Measurements from ENCODE around the gene CFAP251. TPM values are rescaled to one million over a fixed set of nuclear protein-coding genes. Genes with fewer than 3 reads are reported as not detected.

Gene CFAP251
- total RNA-seq, 2 experiments from 2014 or later = 4.1 to 4.7 TPM

DNA sequence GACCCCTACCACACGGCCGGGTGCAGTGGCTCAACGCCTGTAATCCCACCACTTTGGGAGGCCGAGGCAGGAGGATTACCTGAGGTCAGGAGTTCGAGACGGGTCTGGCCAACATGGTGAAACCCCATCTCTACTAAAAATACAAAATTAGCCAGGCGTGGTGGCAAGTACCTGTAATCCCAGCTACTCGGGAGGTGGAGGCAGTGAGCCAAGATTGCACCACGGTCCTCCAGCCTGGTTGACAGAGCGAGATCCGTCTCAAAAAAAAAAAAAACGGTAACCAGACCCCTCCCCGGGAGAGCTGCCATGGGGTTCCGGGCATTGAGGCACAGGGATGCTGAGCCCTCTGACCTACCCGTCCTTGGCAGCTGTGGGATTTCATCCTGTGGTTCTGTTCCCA, 125.1 kb downstream of the CFAP251 start:
- Histone ChIP-seq H4K20me1 (ENCODE audit: insufficient read depth, low read length) (no peaks in the 10 kb centered on the region), H3K27ac (ENCODE audit: low read depth, low read length, poor library complexity, severe bottlenecking) (no peak overlapping the region), H3K79me2 (ENCODE audit: insufficient read depth, low read depth, low read length) (0 out of 2 replicates have a peak, but pooled peaks cover 3% of the 10 kb centered on the region), H2AFZ (ENCODE audit: low read length) (no peak overlapping the region), H3K4me1 (ENCODE audit: insufficient read depth, low read length, poor library complexity, severe bottlenecking) (no peaks in the 10 kb centered on the region), H3K36me3 (ENCODE audit: insufficient read depth, low read length) (peaks cover 94% of the 10 kb centered on the region), H3K9me2 (ENCODE audit: insufficient read depth, low read length) (no peaks in the 10 kb centered on the region), H3K9me3 (ENCODE audit: low read length) (no peaks in the 10 kb centered on the region), H3K4me2 (ENCODE audit: low read length) (no peak overlapping the region), H3K4me3 (ENCODE audit: low read depth, low read length, poor library complexity, severe bottlenecking) (no peak overlapping the region)
- BruUV-seq (replicated peaks) = no TSS peak
- ChIA-PET CTCF (ENCODE audit: unreplicated experiment) (no interaction called here), POLR2A (no interaction called here)
- intact Hi-C loops (cut with micrococcal nuclease; ENCODE audit: unreplicated experiment) = no loop called here
- TF ChIP-seq, protein P1, sequence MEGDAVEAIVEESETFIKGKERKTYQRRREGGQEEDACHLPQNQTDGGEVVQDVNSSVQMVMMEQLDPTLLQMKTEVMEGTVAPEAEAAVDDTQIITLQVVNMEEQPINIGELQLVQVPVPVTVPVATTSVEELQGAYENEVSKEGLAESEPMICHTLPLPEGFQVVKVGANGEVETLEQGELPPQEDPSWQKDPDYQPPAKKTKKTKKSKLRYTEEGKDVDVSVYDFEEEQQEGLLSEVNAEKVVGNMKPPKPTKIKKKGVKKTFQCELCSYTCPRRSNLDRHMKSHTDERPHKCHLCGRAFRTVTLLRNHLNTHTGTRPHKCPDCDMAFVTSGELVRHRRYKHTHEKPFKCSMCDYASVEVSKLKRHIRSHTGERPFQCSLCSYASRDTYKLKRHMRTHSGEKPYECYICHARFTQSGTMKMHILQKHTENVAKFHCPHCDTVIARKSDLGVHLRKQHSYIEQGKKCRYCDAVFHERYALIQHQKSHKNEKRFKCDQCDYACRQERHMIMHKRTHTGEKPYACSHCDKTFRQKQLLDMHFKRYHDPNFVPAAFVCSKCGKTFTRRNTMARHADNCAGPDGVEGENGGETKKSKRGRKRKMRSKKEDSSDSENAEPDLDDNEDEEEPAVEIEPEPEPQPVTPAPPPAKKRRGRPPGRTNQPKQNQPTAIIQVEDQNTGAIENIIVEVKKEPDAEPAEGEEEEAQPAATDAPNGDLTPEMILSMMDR (conservative IDR thresholded peaks at IDR 0.05; ENCODE audit: low read length) = no peak
- no peak for TF ChIP-seq EZH2phosphoT487 (IDR thresholded peaks at IDR 0.05; ENCODE audit: borderline replicate concordance, low read depth, low read length)
- DNase-seq (ENCODE audit: low spot score) = no peak

DNA sequence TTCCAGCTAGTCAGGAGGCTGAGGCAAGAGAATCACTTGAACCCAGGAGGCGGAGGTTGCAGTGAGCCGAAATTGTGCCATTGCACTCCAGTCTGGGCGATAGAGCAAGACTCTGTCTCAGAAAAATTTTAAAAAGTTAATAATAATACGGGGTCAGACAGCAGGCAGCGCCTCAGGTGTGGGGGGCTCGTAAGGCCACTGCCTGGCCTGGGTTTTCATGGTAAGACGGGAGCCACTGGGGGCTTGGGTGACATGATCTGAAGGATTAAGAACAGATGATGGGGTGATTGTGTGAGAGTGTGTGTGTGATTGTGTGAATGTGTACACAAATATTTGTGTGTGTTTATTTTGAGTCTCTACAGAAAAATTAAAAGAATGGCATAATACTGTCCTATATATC, 126.9 kb downstream of the CFAP251 start:
- Histone ChIP-seq H2AFZ (ENCODE audit: low read length) (no peak overlapping the region), H3K4me2 (ENCODE audit: low read length) (no peak overlapping the region), H3K4me1 (ENCODE audit: insufficient read depth, low read length, poor library complexity, severe bottlenecking) (no peaks in the 10 kb centered on the region), H3K9me2 (ENCODE audit: insufficient read depth, low read length) (no peaks in the 10 kb centered on the region), H3K27ac (ENCODE audit: low read depth, low read length, poor library complexity, severe bottlenecking) (no peak overlapping the region), H3K9me3 (ENCODE audit: low read length) (no peaks in the 10 kb centered on the region), H4K20me1 (ENCODE audit: insufficient read depth, low read length) (no peaks in the 10 kb centered on the region), H3K36me3 (ENCODE audit: insufficient read depth, low read length) (peaks cover 95% of the 10 kb centered on the region), H3K79me2 (ENCODE audit: insufficient read depth, low read depth, low read length) (no peaks in the 10 kb centered on the region), H3K4me3 (ENCODE audit: low read depth, low read length, poor library complexity, severe bottlenecking) (no peak overlapping the region)
- TF ChIP-seq, protein P1 (conservative IDR thresholded peaks at IDR 0.05; ENCODE audit: low read length) = no peak
- TF ChIP-seq EZH2phosphoT487 (IDR thresholded peaks at IDR 0.05; ENCODE audit: borderline replicate concordance, low read depth, low read length) = no peak
- POLR2A ChIA-PET = no interaction called here
- intact Hi-C loops (cut with micrococcal nuclease; ENCODE audit: unreplicated experiment) = no loop called here
- CTCF ChIA-PET (ENCODE audit: unreplicated experiment) = no interaction called here
- no peak for DNase-seq (ENCODE audit: low spot score)
- no TSS peak for BruUV-seq (replicated peaks)

DNA sequence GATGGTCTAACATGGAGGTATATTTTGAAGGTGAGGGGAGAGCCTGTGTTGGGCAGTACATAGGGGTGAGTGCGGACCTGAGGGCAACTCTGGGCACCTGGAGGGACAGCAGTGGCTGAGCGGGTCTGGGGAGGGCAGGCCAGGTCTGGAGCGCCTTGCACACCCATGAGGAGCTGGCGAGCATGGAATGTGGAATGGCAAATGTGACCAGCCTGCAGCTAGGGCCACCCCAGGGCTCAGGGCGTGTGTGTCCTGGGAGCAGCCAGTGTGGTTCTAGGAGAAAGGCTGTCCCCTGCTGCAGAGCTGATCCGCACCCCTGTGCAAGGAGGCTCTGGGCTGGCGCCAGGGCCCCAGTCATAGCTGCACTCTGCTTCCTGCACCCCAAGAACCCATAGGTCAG, 127.8 kb downstream of the CFAP251 start:
- ChIA-PET POLR2A (no interaction called here), CTCF (ENCODE audit: unreplicated experiment) (no interaction called here)
- Histone ChIP-seq H3K4me1 (ENCODE audit: insufficient read depth, low read length, poor library complexity, severe bottlenecking) (no peaks in the 10 kb centered on the region), H3K9me2 (ENCODE audit: insufficient read depth, low read length) (no peaks in the 10 kb centered on the region), H3K4me3 (ENCODE audit: low read depth, low read length, poor library complexity, severe bottlenecking) (no peak overlapping the region), H3K36me3 (ENCODE audit: insufficient read depth, low read length) (peaks cover 95% of the 10 kb centered on the region), H3K79me2 (ENCODE audit: insufficient read depth, low read depth, low read length) (no peaks in the 10 kb centered on the region), H3K27ac (ENCODE audit: low read depth, low read length, poor library complexity, severe bottlenecking) (no peak overlapping the region), H4K20me1 (ENCODE audit: insufficient read depth, low read length) (no peaks in the 10 kb centered on the region), H3K9me3 (ENCODE audit: low read length) (no peaks in the 10 kb centered on the region), H3K4me2 (ENCODE audit: low read length) (no peak overlapping the region), H2AFZ (ENCODE audit: low read length) (no peak overlapping the region)
- TF ChIP-seq EZH2phosphoT487 (IDR thresholded peaks at IDR 0.05; ENCODE audit: borderline replicate concordance, low read depth, low read length) = no peak
- TF ChIP-seq, protein P1 (conservative IDR thresholded peaks at IDR 0.05; ENCODE audit: low read length) = no peak
- intact Hi-C loops (cut with micrococcal nuclease; ENCODE audit: unreplicated experiment) = no loop called here
- no peak for DNase-seq (ENCODE audit: low spot score)
- no TSS peak for BruUV-seq (replicated peaks)
